Esophagus muscularis mucosa (tissue), 3 donors: Measurements from ENCODE around the gene DNMBP.

Source experiments
- CTCF ChIP-seq, 3 experiments: fragments of 200-600 bp in 2 of 3; fragments of 450-650 bp in 1 of 3; sonication (generic) in 2 of 3; IDR thresholded peaks; one replicate each; pipeline ENCODE4 v1.5.1; 2017 to 2019; ENCODE audit warnings: antibody characterized with exemption in 3 of 3, mild to moderate bottlenecking in 2 of 3, moderate library complexity in 1 of 3
- POLR2A ChIP-seq: fragments of 450-650 bp; IDR thresholded peaks from one replicate; pipeline ENCODE4 v1.6.1; 2017; ENCODE audit warnings: antibody characterized with exemption, moderate library complexity, mild to moderate bottlenecking, low read depth

- TF ChIP-seq CTCF (IDR thresholded peaks at IDR 0.05) (no peak), POLR2A (no peak)
Observed at GRCh38 chr10:100013621-100014020, 3.9 kb upstream of the DNMBP start.
